Measurements from ENCODE around the gene SUMF2. TPM values are rescaled to one million over a fixed set of nuclear protein-coding genes. Genes with fewer than 3 reads are reported as not detected.
A peak's percentile ranks its signal among the peaks of the same experiment; 100 is the strongest.

Gene SUMF2
- total and polyA plus RNA-seq, 2 of the 13 experiments (the other 11 are each of a cell fraction or from before 2014, with no cell fraction given) = 48.9 to 54.4 TPM

GRCh38 chr7:56053993-56054392 lies 10.1 kb upstream of the SUMF2 start:
- H3K9me3 ChIP-seq (ENCODE audit: low read length) = no peaks in the 10 kb centered on the region
- H3K4me1 ChIP-seq (ENCODE audit: insufficient read depth, low read length) = peaks cover 73% of the 10 kb centered on the region
- WGBS (ENCODE audit: low lambda C conversion rate) = 86% methylated on average over 2 of the region's 2 CpGs
- peak overlapping the region in 1 of 3 experiments; percentile 98; a peak in 1 of 6 replicates for H3K4me3 ChIP-seq (replicated peaks in 1 of 3; ENCODE audit: insufficient read depth in 1 of 3, low read depth in 2 of 3, low read length in 3 of 3)
- peaks cover 5 to 46% of the 10 kb centered on the region in 2 experiments; a peak in 4 of 5 replicates for H3K36me3 ChIP-seq (replicated peaks in 1 of 2; ENCODE audit: control insufficient read depth in 1 of 2, insufficient read depth in 2 of 2, low read length in 2 of 2)
- no peaks in the 10 kb centered on the region; the same call in none of the 2 replicates for H4K20me1 ChIP-seq (ENCODE audit: insufficient read depth, low read length)
- H3K4me2 ChIP-seq (ENCODE audit: low read depth, low read length) = peak overlapping the region; percentile 78
- no peak for FAIRE-seq
- no peak overlapping the region for H2AFZ ChIP-seq (ENCODE audit: low read length)
- TF ChIP-seq AGO2 (optimal IDR thresholded peaks at IDR 0.05; ENCODE audit: low read depth, low read length) (peak; percentile 15), RBFOX2 (IDR thresholded peaks at IDR 0.05; ENCODE audit: low read depth, low read length) (peak; percentile 53; the same call in 1 of the 2 replicates), TP53 (CRISPR knock-in tag; conservative IDR thresholded peaks at IDR 0.05) (no peak), ZFX (CRISPR knock-in tag; IDR thresholded peaks at IDR 0.05; ENCODE audit: low read depth) (no peak), ZBTB38 (CRISPR knock-in tag; IDR thresholded peaks at IDR 0.05) (no peak)
- ChIA-PET CTCF (ENCODE audit: low intra/inter-chr PET ratio, low total read pairs) (no interaction called here), POLR2A (interaction anchor here (1.6 to 2.7 kb wide), 3 partner anchors 9 to 24 kb away, joined by 6 to 21 read pairs (median 8); partner anchors contain the start of gene SUMF2)
- no peak overlapping the region for H3K27ac ChIP-seq (ENCODE audit: extremely low read length, insufficient read depth, low read length)
- intact Hi-C loops (cut with micrococcal nuclease; ENCODE audit: unreplicated experiment) (no loop called here), in situ Hi-C loops (cut with HindIII; ENCODE audit: extremely low pct_ligation_motif_present, low pct_unique_long_range_greater_than_20kb) (no loop called here)
- DNase-seq (ENCODE audit: low spot score) = no peak
- H3K27me3 ChIP-seq (ENCODE audit: control insufficient read depth in 1 of 2, insufficient read depth in 2 of 2, low read length in 2 of 2) = no peaks in the 10 kb centered on the region; a peak in 1 of 5 replicates
- ATAC-seq = no peak
- H3K79me2 ChIP-seq (ENCODE audit: insufficient read depth, low read length) = peaks cover 64% of the 10 kb centered on the region
- H3K9ac ChIP-seq (ENCODE audit: insufficient read depth, low read depth, low read length) = peak overlapping the region; percentile 20; the same call in 1 of the 2 replicates
- BruUV-seq (replicated peaks) = no TSS peak

- Histone ChIP-seq H2AFZ (ENCODE audit: low read length) (no peak overlapping the region), H3K27ac (ENCODE audit: extremely low read length, insufficient read depth, low read length) (peak overlapping the region; percentile 47), H3K27me3 (ENCODE audit: control insufficient read depth in 1 of 2, insufficient read depth in 2 of 2, low read length in 2 of 2) (no peaks in the 10 kb centered on the region), H3K9ac (ENCODE audit: insufficient read depth, low read depth, low read length) (no peak overlapping the region), H3K79me2 (ENCODE audit: insufficient read depth, low read length) (peaks cover 8% of the 10 kb centered on the region), H3K4me2 (ENCODE audit: low read depth, low read length) (peak overlapping the region; percentile 15; the same call in 1 of the 2 replicates), H4K20me1 (ENCODE audit: insufficient read depth, low read length) (peaks cover 4% of the 10 kb centered on the region; the same call in 1 of the 2 replicates), H3K4me1 (ENCODE audit: insufficient read depth, low read length) (peaks cover 80% of the 10 kb centered on the region), H3K36me3 (replicated peaks in 1 of 2; ENCODE audit: control insufficient read depth in 1 of 2, insufficient read depth in 2 of 2, low read length in 2 of 2) (peaks cover 3 to 41% of the 10 kb centered on the region in 2 experiments), H3K4me3 (replicated peaks in 1 of 3; ENCODE audit: insufficient read depth in 1 of 3, low read depth in 2 of 3, low read length in 3 of 3) (no peak overlapping the region; a peak in 1 of 6 replicates), H3K9me3 (ENCODE audit: low read length) (no peaks in the 10 kb centered on the region)
- no peak for FAIRE-seq
- POLR2A ChIA-PET = interaction anchor here (0.9 to 6.7 kb wide), 7 partner anchors 9 to 97 kb away, joined by 3 to 144 read pairs (median 21); partner anchors contain the start of genes CCT6A, NIPSNAP2 and PSPH
- no TSS peak for BruUV-seq (replicated peaks)
- no peak for ATAC-seq
- DNase-seq (ENCODE audit: low spot score) = peak; percentile 71
- in situ Hi-C loops (cut with HindIII; ENCODE audit: extremely low pct_ligation_motif_present, low pct_unique_long_range_greater_than_20kb) = no loop called here
- intact Hi-C loops (cut with micrococcal nuclease; ENCODE audit: unreplicated experiment) = loop anchor here (1.0 to 2.0 kb wide), 2 partner anchors 11 to 34 kb away; partner anchors contain the start of genes CCT6A and PSPH
- CTCF ChIA-PET (ENCODE audit: low intra/inter-chr PET ratio, low total read pairs) = no interaction called here
- 54% methylated on average over 2 of the region's 2 CpGs for WGBS (ENCODE audit: low lambda C conversion rate)
- 0 out of 2 replicates have a peak, but pooled peaks have one; percentile 16 for TF ChIP-seq PAXIP1 (CRISPR knock-in tag; conservative IDR thresholded peaks at IDR 0.05)
- TF ChIP-seq CSRNP1 (CRISPR knock-in tag; IDR thresholded peaks at IDR 0.05) = no peak
Observed at GRCh38 chr7:56062382-56062781, 1.7 kb upstream of the SUMF2 start.

All from HepG2 (cell line).